GM19238 (cell line): ENCODE results near the gene RSRC1.
"Not testable (repeated sequence)": the region's sequence is repeated elsewhere in the genome, so short reads cannot be mapped to it uniquely, and the experiment has no call there.

Source experiments
- DNase-seq: peaks from one replicate; pipeline ENCODE4 v3.0.0; 2011; ENCODE audit warnings: low spot score; ENCODE audit not compliant: insufficient read length

The RSRC1 gene

GRCh38 chr3:158519776-158520175 lies 409.9 kb downstream of the RSRC1 start:
- DNase-seq: no peak

DNA sequence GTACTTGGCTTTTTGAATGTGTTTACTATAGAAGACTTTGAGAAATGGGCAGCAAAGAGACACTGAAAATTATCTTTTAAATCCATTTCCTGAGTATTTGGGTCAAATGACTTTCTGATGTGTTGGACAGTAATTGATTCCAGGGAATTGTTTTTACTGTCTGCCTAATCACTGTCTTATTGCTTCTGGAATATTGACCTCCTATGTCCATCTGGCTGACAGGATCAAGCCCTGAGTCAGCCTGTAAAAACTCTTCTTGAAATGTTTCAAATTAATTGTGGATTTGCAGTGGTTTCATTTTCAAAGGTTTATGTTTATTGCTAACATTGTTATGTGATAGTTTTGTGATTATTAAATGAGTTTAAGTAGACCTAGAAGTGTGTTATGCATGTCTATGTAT lies 410.5 kb downstream of the RSRC1 start:
- no peak for DNase-seq

DNA sequence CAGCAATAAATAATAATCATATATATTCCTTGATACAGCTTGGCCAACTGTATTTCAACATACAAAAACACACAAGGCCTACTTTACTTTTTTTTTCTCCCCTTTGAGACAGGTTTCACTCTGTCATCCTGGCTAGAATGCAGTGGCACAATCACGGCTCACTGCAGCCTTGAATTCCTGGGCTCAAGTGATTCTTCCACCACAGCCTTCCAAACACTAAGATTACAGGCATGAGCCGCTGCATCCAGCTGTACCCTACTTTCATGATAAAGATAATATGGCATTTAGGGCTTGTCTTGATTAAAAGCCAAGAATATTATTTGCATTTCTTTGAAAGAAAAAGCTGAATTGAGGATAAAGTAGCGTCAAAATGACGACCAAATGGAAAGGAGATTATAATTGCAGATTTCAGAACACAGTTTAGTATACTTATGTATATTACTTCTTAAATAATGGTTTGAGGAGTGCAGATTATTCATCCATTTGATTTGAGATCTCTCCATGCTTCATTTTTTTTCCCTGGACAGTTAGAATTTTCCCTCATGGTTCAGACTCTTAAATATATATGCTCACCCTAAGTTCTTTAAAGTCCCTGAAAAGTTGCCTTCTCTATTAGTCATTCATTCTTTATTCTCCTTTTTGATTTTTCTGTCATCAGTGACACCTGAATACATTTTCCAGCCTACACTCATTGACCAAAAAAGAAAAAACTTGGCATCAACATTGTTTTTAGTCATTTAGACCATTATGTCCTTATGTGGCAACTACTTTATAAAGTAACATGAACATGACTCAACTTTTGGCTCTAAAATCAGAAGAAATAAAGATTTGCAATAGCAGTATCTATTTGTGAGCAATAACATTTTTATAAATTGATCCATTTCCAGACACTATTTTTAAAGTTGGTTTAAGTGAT lies 412.6 kb downstream of the RSRC1 start:
- DNase-seq: no peak

GRCh38 chr3:158528076-158528674 lies 418.3 kb downstream of the RSRC1 start:
- no peak for DNase-seq

GRCh38 chr3:158531334-158531733 lies 421.4 kb downstream of the RSRC1 start:
- no peak for DNase-seq

DNA sequence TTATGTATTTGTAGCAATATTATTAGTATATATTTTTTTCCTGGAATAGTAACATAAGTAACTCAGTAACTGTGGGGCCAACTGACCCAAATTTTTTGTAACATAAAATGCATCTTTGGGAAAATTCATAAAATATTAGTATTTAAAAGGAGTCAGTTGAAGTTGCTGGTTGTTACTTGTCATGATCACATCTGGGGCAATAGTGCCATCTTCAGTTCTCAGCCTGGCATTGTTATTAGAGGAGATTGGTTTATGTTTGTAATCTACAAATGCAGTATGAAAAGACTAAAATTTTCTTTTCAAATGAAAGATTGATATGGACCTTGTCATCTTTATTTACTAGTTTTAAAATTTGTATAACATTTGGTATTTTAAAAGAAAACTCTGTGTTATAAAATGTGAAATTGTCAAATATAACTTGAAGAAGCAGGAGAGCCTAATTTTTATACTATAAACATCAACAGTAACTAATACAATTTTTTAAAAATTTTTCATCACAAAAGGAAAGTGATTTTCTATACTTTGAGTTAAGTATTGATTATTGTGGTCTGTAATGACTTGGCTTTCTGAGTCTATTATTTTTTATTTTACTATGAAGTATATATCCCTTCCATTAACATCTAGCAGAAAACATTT lies 422.3 kb downstream of the RSRC1 start:
- no peak for DNase-seq

DNA sequence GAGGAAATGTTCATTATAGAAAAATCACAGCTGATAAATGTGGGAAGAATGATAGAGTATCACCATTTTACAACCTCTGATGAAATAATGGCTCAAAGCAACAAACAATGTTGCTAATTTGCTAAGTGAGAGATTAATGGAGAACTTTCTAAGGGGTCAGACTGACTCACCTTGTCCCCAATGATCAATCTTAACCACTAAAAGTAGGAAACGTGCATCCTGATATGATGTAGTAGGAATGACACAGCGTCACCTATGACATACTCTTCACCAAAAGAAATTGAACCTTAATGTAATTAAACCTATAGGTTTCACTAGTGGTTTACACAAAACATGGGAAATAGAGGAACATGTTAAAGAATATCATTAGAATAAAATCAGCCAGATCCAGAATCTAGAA lies 426.0 kb downstream of the RSRC1 start:
- DNase-seq: no peak

DNA sequence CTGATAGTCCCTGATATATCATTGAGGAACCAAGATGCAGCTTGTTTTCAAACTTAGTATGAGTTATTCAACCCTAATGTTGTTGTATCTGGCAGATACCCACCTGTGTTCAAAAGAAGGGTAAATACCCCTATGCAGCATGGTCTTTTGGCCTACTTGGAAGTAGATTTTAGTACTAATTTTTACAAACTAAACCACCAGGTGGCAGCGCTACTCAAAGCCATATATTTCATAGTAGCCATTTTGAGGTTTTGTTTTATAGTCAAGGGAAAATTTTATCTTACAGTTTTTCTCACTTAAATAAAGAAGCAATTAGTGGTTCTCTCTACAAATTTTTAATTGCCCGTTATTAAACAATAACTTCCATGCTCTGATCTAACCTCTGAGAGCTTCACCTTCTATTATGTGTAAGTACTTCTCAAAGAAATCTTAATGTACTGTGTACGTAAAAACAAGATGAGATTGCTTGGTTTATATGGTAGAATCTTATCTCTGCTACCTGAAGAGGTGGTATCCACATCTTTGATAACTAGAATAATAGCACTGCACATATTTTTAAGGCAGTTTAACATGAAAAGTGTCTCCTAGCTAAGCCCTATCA lies 429.6 kb downstream of the RSRC1 start:
- no peak for DNase-seq

- no peak for DNase-seq
These were observed 430.2 kb downstream of the RSRC1 start for GRCh38 chr3:158540066-158540465.

DNA sequence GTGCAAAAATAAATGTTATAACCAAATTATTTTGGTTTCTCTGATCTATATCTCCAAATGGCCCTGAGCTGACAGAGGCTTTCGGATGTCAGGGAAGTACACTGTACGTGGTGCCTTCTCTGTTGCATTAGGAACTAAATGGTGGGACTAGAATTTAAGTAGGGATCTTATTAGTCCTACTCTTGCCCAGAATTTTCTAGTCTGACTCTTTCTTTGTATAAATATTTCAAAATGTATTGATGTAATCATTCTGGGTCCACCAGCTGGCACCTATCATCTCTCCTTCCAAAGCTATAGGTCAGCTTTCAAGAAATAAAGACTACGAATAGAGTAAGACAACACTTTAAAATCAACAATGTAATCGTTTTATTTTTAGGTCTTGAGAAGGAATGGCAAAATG lies 438.8 kb downstream of the RSRC1 start:
- DNase-seq: no peak

DNA sequence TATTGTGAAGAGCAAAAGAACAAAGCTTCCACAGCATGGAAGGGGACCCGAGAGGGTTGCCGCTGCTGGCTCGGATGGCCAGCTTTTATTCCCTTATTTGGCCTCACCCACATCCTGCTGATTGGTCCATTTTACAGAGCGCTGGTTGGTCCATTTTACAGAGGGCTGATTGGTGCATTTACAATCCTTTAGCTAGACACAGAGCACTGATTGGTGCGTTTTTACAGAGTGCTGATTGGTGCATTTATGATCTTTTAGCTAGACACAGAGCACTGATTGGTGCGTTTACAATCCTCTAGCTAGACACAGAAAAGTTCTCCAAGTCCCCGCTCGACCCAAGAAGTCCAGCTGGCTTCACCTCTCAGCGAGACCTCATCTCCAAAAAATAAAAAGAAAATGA lies 440.0 kb downstream of the RSRC1 start:
- not testable (repeated sequence) for DNase-seq

DNA sequence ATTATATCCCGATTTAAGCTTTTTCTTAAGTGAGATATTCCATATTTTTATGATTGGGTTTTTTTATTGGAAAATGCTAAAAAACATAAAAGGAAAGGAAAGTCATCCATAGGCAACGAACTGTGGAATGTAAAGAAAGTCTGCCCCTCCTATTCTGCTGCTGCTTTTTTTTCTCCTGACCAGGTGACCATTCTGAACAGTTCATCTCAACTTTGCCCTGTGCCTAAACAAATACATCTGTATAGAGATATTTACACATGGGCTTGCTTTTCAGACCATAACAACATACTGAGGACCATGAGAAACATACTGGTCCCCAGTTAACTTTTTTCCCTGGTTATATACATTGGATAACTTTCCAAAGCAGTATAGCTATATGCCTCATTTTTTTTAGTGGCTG lies 442.2 kb downstream of the RSRC1 start:
- DNase-seq: no peak

DNA sequence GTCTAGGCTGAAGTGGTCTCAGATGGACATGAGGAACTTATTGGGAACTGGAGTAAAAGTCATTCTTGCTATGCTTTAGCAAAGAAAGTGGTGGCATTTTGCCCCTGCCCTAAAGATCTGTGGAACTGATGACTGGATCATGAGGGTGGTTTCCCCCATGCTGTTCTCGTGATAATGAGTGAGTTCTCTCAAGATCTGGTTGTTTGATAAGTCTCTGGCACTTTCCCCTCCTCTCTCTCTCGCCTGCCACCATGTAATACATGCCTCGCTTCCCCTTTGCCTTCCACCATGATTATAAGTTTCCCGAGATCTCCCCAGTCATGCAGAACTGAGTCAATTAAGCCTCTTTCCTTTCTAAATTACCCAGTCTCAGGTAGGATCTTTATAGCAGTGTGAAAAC lies 449.6 kb downstream of the RSRC1 start:
- DNase-seq: no peak

DNA sequence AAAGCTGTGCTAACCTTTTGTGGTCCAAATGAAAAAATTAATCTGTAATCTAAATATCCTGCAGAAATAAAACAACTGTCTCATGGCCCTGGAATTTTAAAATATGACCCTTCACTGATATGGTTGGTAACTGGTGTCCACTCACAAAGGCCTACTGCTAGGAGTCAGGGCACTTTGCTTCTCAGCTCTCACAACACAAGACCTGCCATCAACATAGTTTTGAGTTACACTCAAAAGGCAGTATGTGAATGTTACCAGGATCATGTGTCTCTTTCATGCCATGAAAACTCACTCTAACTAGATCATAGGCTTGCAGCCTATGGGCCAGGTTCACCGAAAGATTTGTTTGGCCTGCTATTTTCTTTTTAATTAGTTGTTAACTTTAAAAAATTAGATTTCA lies 451.1 kb downstream of the RSRC1 start:
- no peak for DNase-seq

DNA sequence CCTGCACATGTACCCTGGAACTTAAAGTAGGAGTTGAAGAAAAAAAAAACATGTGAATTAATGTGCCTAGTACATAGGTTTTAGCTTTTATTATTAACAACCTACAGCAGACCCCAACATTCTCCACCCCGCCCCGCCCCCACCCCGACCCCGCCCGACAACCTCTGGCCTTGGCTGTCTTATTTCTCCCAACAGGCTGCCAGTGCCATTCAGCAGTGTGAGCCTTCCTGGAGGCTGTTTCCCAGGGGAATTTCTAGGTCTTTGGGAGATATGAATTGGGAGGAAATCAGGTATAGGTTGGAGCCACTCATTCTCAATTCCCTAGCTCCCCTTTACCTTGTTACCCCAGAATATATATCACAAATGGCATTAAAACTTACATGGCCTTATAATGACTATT lies 452.8 kb downstream of the RSRC1 start:
- DNase-seq: no peak

- no peak for DNase-seq
These were observed 453.2 kb downstream of the RSRC1 start for GRCh38 chr3:158563076-158563475.

- no peak for DNase-seq
These were observed 455.2 kb downstream of the RSRC1 start for GRCh38 chr3:158565076-158565475.

DNA sequence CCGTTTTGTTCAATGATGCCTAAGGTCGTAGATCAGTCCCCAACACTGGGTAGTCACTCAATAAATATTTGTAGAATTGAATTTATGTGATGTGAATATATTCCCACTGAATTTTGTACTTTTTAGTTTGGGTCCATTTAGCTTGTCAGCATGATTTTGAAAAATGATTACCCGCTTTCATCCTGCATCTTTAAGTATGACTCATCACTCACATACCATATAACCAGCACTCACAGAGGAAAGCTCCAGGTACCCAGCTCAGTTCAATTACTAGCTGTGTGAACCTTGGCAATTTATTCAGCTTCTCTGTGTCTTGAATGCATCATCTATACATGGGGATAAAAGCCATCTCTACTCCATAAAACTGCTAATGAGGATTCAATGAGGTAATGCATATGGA lies 458.9 kb downstream of the RSRC1 start:
- DNase-seq: no peak

GRCh38 chr3:158569794-158570193 lies 459.9 kb downstream of the RSRC1 start:
- DNase-seq: no peak

GRCh38 chr3:158570999-158571702 lies 461.3 kb downstream of the RSRC1 start, which contains the start of gene MLF1:
Gene MLF1 (plus strand): TSS chr3:158571194. CDS start chr3:158571301, 107 bp downstream.
- peak; percentile 78 for DNase-seq
